ENCODE results near the gene KSR1.
"Not testable (repeated sequence)": the region's sequence is repeated elsewhere in the genome, so short reads cannot be mapped to it uniquely, and the experiment has no call there.

Gene KSR1

DNA sequence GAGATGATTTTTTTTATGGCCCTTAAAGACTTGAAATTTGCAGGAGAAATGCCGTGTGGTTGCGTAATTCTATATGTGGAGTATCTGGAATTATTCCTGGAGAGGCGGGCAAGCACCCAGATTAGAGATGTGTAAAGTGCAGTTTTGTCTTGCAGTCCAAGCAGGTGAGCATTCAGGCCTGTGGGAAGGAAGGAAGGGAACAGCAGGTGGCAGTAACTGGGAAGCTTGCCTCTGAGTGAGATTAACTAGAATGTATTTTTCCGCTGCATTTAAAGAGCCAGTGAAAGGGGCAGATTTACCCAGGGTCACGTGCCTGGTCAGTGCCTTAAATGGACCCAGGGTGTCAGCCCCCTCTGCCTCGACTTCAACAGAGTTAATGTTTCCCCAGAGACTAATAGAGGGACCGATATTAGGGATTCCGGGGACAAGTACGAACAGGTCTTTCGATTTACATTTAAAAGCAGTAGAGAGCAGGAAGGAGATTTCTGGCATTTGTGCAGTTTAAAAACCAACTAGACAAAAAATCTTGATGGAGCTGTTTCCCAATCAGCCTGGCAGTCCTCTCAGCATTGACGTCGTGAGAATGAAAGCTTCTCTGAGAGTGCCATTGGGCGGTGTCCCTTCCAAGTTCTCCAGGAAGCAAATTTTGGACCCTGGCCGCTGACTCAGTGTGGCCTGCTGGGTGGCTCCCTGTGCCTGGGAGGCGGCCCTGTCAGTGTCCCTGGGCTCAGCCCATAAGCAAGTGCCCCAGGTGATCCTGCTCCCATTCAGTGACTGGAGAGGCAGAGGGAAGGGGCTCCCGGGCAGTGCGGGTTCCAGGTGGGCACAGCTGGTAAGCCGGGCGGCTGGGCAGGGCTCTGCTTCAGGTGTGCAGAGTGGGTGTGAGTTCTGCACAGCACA lies 38.2 kb downstream of the KSR1 start:
- DNase-seq (ENCODE audit: low read depth), result no peak

DNA sequence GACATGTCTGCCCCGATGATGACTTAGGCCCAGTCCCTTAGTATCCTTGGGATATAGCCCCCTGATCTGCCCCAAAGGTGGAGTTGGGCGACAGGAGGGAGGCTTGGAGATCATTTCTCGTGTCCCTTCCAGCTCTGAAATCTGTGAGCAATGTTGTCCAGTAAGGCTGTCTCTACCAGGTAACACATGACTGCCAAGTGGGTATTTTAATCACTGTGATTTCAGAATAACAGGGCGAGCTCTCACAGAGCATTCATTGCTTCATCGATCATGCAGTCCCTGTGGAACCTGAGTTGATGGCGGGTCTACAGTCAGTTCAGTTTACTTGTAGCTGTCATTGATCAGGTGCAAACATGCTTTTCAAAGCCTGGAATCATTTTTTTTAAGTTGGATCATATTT lies 39.2 kb downstream of the KSR1 start:
- no peak for DNase-seq (ENCODE audit: low read depth)

DNA sequence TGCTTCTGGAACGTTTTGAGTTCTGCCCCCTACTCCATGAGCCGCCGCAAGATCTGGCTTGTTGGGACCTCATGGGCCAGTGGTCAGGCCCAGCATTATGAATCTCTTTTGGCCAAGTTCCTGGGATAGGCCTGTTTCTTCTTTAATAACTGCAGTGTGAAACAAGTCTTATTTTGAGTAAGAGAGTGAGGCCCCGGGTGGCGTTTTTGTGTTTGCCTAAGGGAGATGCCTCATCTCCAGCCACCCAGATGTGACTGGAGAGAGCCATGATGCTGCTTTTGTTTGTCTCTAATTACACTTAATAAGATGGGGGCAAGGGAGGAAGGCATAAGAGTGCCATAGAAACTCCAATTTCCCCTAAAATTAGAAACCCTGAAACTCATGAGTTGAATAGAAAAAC lies 39.8 kb downstream of the KSR1 start:
- DNase-seq (ENCODE audit: low read depth), result no peak

DNA sequence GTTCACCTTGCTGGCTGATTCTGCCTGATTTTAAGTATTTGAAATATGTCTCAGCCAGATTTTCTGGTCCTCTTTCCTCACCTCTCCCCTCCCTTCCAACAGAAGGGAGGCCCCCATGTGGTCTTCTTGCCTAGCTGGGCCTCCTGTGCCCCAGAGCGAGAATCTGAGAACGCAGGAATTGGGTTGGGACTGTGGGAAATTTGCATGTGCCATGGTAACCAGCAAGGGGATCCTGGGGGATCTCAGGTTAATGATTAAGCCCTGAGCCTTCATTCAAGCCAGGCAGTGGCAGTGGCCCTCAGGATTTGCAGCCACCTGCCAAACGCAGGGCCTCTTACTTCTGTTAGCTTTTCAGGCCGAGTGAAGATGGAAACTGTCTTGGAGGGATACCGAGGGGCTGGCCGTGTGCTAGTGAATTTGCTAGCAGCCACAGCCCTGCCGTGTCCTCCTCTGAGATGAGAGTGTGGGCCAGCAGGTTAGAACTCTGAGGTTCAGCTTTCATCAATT lies 40.2 kb downstream of the KSR1 start:
- DNase-seq (ENCODE audit: low read depth), result no peak

DNA sequence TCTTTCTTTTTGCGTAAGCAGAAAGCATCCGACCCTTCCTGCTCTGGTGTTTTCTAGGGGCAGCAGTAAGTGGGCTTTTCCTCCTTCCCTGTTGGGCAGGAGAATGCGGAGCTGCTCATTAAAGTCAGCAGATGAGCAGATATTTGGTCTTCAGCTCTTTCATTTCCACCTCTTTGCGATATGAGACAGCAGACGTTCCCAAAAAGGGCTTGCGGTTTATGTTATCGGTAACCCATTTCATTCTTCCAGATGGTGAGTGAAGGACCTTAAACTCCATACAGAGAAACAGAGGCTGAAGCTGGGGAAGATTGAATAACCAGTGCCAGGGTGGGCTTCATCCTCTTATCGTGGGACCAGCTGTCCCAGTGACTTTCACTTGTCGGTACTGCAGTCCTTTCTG lies 40.7 kb downstream of the KSR1 start:
- no peak for DNase-seq (ENCODE audit: low read depth)

DNA sequence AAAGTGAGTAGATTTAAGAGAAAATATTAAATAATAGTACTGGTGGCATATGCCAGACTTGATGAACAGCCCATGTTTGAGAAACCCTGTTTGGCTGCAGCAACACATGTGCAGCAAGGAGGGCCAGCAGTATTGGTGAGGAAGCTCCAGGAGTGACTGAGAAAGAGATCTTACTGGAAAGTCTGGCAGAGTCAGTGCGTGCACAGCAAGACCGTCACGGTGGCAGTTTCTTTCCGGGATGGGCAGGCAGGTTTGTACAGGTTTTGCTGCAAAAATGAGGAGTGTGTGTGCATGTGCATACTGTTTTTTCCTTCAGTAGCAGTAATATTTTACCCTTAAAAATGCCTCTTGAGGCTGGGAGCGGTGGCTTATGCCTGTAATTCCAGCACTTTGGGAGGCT lies 41.4 kb downstream of the KSR1 start:
- DNase-seq (ENCODE audit: low read depth), result no peak

DNA sequence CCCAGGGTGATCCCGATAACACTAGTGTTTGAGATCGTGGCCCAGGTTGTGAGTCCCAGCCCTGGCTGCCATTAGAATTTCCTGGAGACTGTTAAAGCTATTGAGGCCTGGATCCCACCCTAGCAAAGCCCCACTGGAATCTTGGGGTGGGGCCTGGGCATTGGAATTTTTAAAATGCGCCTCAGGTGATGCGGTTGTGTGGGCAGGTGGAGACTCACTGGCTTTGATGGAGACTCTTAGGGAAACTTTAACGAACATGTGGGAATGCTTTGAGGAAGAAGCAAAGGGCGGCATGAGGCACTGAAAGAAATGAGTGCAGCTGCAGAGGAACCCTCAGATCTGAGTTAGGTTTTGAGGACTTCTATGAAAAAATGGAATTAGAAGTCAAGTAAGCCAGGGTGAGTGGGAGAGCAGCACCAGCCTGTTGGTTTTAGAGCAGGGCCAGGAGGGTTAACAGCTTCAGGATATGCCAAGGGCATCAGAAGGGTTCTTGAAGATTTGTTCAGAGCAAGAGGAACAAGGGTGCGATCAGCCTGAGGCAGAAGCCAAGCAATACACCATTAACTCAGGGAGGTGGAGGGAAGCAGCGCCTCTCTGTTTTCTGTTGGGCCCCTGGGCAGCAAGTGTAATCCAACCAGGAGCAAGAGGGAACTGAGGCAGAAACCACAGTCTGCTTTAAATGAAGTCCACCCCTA lies 42.5 kb downstream of the KSR1 start:
- no peak for DNase-seq (ENCODE audit: low read depth)

DNA sequence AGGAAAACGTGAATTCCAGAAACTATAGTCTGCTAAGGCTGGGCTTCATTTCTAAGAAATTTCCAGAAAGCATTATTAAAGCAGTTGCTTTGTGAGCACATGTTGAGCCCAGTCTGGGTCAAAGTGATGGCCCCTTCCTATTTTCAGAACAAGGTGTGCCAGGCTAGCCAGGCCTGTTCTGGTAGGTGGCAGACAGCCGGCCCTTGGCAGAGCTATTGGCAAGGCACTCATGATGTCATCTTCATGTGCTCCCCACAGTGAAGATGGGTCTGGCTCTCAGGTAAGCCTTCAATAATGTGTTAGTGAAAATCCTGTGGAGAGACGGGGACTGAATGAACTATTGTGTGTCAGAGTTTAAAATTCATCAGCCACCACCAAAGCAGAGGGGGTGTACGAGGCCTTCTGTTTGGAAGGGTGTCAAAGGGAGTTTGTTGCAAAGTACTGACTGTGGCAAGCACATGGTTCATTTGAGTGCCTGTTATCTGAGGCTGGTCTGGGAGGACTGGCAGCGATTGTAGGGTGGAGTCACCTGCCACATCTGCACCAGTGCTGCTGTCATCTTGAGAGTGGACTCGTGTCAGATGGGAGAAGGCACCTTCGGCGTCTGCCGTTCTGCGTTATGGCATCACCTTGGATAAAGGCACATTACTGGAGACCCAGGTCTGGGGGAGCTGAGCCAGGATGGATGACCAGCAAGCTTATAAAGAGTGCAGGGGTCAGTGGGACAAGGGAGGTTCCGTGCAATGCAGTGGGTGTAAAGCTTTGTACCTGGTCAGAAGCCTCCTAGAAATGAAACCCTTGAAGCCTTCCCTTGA lies 43.4 kb downstream of the KSR1 start:
- no peak for DNase-seq (ENCODE audit: low read depth)

DNA sequence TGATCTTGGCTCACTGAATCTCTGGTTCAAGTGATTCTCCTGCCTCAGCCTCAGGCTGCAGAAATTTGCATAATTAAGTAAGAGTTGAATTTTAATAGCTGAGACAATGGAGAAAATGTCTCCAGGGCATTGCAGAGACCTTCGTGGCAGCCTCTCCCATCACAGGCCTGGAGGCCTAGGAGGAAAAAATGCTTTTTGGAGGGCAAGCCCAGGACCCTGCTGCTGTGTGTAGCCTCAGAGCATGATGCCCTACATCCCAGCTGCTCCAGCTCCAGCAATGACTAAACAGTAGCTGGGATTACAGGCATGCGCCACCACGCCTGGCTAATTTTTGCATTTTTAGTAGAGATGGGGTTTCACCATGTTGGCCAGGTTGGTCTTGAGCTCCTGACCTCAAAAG lies 45.1 kb downstream of the KSR1 start:
- not testable (repeated sequence) for DNase-seq (ENCODE audit: low read depth)

DNA sequence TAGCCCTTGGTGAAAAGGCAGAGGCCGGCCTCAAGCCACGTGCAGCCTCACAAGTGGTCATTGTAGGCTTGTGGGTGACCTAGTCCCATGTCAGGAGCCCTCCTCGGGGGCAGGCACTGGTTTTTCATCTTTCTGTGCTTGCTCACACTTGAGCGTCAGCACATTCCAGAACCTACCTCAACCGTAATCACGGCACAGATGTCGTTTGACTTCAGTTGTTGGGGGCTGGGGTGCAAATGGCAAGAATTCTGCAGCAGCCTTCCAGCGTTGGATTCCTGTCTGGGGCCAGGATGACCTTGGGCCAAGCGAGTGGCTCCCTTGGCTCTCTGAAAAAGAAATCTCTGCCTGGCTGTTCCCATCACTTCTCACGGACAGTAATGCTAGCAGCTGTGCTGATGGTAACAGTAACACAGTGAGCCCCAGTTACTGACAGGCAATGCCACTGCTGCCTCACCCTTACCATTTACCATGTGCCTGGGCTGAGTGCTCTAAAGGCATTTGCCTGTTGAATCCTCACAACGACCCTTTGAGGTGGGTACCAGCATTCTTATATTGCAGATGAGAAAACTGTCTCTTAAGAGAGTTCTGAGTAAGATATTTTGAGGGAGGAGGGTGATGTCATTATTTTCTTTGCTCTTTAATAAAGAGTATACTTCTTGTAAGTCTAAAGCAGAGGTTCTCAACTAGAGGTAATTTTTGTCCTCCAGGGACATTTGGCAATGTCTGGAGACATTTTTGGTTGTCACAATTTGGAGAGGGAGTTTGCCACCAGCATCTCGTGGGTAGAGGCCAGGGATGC lies 46.5 kb downstream of the KSR1 start:
- DNase-seq (ENCODE audit: low read depth), result no peak

DNA sequence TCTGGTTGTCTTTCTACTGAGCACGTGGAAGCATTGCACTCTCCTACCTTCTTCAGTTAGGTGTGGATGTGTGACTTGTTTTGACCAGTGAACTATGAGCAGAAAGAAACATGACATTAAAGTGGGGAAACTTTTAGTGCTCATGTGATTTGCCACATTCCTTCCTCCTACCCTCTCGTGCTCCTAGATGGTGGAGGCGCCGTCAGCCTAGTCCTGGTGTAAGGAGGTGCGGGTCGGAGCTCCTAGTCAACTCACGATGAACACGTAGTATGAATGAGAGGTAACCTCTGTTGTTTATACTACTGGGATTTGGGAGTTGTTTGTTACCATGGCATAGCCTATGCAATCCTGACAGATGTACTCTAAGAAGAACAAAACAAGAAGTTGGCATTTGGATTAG lies 47.4 kb downstream of the KSR1 start:
- no peak for DNase-seq (ENCODE audit: low read depth)

DNA sequence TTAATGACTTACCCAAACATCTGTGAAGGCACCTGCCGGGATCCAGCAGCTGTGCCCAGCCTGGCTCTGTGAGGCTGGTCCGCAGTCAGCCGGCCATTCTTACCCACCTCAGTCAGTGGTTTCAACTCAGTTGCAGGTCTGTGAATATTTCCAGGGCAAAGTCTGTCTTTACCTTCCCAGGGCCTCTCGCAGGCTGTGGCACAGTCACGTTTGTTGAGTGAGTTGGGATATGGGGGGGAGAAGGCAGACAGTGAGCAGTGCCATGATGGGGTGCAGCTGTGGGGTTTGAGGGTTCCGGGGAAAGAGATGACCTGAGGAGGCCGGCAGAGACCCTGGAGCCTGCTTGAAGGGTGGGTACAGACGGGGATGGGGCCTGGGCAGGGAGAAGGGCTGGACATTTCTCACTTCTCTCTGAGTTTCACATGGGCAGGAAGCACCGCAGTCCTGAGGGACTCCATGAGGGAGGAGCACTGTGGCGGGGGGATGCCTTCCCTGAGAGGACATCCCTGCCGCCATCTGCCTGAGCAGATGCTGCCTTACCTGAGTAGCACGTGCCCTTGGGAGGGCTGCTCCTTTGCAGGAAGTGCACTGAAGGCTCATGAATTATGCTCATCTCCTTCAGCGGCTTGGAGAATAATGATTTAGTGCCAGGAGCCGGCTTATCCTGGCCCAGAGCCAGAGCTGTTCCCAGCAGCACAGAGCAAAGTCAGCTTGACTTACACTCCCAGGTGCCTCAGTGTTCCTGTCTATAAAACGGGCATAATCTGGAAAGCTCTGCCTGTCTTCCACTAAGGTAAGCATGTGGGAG lies 48.1 kb downstream of the KSR1 start:
- DNase-seq (ENCODE audit: low read depth), result no peak

DNA sequence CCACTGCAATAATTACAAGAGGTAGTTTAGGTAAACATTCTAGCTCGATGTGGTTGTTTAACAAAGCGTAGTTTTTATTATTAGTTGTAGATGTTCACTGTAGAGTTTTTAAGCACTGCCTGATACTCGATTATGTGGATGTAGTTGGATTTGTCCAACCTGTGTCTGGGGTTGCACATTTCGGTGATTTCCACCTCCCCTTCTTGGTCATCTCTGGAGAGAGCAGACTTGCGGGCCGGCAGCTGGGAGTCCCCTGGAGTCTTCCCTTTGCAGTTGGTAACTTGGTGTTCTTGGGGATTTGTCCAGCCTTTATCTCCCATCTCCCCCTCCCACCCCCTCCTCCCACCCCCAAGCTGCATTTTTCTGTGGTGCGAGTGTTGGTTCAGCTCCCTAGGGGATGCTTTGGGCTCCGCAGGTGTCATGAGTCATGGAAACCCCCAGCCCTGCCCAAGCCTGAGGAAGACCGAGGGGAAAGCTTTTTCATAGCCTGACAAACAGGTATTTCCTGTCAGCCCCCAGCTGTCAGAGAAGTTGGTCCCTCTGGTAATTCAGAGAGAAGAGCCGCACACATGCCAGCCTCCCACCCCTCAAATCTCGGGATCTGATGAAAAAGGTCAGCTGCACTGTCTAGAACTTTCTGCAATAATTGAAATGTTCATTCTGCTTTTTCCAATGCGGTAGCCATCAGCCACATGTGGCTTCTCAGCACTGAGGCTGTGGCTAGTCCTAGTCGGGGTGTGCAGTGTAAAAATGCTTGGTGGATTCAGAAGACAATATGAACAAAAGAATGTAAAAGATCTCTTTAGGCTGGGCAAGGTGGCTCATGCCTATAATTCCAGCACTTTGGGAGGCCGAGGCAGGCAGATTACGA lies 50.3 kb downstream of the KSR1 start:
- no peak for DNase-seq (ENCODE audit: low read depth)

DNA sequence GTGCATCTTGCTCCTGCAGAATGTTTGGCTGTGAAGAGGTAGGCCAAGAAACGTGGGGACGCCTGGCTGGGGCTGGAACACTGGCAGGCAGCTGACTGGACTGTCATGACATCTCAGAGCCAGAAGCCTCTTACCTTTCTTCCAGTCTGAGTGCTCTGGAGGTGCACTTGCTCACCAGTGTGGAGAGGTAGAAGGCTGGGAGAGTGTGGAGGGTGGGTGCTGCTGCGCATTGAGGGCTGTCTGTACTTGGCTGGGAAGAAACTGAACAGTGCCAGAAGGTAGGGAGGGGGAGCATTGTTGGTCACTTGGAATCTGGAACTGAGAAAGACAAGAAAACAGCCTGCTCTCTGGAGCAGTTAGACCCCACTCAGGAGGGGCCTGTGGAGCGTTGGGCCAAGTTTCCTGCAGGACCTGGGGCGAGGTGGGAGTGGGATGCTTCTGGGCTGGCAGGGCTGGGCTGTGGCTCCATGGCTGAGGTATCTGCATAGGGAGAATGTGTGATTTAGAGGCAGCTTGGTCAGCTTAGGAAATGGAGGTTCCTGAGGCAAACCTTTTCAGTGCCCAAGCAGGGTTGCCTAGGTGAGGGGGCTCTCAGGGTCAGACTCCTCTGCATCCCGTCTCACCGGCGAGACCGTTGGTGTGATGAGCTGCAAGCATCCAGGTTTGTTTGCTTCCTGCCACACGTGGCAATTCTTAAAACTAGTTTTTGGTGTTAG lies 55.1 kb downstream of the KSR1 start:
- no peak for DNase-seq (ENCODE audit: low read depth)

DNA sequence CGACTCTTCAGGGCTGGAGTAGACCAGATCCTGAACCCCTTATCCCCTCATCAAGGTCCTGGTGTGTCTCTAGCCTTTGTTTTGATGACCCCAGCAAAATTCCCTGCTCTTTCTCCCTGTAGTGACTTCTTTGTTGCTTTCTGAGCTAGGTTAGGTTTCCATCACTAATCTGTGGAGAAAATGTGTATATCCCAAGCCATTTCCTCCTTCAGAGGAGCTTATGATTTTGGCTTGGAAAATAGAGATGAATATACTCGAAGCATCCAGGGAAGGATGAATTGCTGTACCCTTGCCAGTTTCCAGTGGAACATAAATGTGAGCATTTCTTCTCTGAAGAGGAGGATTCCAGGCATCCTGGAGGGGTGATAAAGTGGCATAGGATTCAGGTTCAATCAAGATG lies 55.8 kb downstream of the KSR1 start:
- no peak for DNase-seq (ENCODE audit: low read depth)

DNA sequence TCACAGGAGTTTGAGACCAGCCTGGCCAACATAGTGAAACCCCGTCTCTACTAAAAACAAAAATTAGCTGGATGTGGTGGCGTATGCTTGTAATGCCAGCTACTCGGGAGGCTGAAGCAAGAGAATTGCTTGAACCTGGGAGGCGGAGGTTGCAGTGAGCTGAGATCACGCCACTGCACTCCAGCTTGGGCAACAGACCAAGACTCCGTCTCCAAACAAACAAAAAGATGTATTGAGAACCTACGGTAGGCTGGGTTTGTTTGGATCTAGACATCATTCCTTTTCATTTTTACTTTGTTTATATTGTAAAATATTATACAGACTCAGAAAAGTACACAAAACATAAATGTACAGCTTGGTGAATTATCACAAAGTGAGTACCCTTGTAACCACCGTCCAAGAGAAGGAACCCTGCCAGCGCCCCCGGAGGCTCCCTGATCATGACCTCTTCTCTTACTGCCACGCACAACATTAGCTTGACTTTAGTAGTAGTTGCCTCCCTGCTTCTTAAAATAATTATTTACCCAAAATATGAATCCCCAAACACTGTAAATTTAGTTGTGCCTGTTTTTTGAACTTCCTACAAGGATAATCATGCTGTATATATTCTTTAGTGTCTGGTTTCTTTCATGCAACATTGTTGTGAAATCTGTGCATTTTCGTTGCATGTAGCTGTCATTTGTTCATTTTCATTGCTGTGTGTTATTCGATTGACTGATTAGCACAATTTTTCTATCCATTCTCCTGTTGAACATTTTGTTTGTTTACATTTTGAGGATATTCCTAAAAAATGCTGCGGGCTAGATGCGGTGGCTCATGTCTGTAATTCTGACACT lies 56.5 kb downstream of the KSR1 start:
- no peak for DNase-seq (ENCODE audit: low read depth)

DNA sequence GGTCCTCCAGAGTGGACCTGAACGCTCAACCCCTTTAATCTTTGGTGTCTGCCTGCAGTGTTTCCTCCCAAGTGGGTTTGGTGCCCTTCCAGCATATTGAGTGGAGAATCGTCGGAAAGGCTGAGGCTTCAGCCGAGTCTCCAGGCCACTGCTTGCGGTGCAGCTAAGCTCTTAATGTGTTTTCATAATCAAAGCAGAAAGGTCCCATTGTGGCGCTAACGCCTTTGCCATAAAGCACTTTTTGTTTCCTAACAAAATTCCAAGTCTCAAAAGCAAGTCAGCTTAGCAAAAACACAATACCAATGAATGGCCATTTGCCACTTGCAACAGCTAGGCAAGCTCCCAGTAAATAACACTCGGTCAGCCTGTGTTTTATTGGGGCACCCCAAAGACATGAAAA lies 57.6 kb downstream of the KSR1 start:
- no peak for DNase-seq (ENCODE audit: low read depth)
